Left ventricle myocardium inferior (tissue), 1 donor: ENCODE results near the gene RCN2. TPM values are rescaled to one million over a fixed set of nuclear protein-coding genes. Genes with fewer than 3 reads are reported as not detected.

Experiments
- DNase-seq: peaks from one replicate; pipeline ENCODE4 v3.0.0-alpha.2; 2020
- H3K27ac ChIP-seq: fragments of 200-600 bp; replicated peaks from 2 replicates; pipeline ENCODE4 v1.8.0; 2021
- H3K27me3 ChIP-seq: fragments of 200-600 bp; 2 replicates; pipeline ENCODE4 v1.8.0; 2021; ENCODE audit warnings: low read depth
- H3K36me3 ChIP-seq: fragments of 200-600 bp; 2 replicates; pipeline ENCODE4 v1.8.0; 2021
- H3K4me1 ChIP-seq: fragments of 200-600 bp; 2 replicates; pipeline ENCODE4 v1.8.0; 2021
- H3K4me3 ChIP-seq: fragments of 200-600 bp; 2 replicates; pipeline ENCODE4 v1.8.0; 2021; ENCODE audit warnings: mild to moderate bottlenecking, moderate library complexity
- H3K9me3 ChIP-seq: fragments of 200-600 bp; replicated peaks from 2 replicates; pipeline ENCODE4 v1.8.0; 2021
- intact Hi-C: fragments of 100-400 bp; cut with micrococcal nuclease; formaldehyde crosslinking; loops from one replicate; pipeline ENCODE4 v1.11.0; 2022
- total RNA-seq: library from RNA; stranded (reverse); fragmentation: NEBNext Ultra II Directional; extraction: Animal tissue kit (Norgen Biotek cat#: 25700); gene quantifications from one replicate; pipeline ENCODE4 v1.2.1, GENCODE V29; 2021
- TF ChIP-seq, protein P1 (sequence below): fragments of 200-600 bp; IDR thresholded peaks from 2 replicates; pipeline ENCODE4 v1.8.0; 2021; ENCODE audit warnings: antibody characterized with exemption, mild to moderate bottlenecking, borderline replicate concordance
- donor health status: DM: no; HTN: yes; CAD: no; lungs with severe emphysema.

Gene RCN2
- total RNA-seq, 1 donor from 2014 or later = 29.8 TPM

DNA sequence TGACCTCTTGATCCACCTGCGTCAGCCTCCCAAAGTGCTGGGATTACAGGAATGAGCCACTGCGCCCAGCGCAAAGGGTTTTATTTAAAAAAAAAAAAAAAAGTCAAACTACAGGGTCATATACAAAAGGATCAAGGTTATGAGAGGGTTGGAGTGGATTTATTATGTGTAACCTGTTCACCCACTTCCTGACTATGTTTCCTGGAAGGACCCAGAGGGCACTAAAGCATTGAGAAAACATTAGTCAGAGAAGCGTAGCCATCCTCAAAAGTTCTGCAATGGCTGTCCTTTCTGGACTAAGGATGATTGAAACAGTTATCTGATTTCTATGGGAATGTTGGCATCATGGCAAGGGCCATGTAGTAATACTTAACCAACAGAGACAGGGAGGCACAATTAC is 19.1 kb upstream of the RCN2 start:
- H3K27ac ChIP-seq = no peak overlapping the region
- DNase-seq = no peak
- intact Hi-C loops = no loop called here
- no peak overlapping the region for H3K4me3 ChIP-seq
- H3K9me3 ChIP-seq = no peaks in the 10 kb centered on the region
- no peaks in the 10 kb centered on the region for H3K4me1 ChIP-seq
- TF ChIP-seq, protein P1, sequence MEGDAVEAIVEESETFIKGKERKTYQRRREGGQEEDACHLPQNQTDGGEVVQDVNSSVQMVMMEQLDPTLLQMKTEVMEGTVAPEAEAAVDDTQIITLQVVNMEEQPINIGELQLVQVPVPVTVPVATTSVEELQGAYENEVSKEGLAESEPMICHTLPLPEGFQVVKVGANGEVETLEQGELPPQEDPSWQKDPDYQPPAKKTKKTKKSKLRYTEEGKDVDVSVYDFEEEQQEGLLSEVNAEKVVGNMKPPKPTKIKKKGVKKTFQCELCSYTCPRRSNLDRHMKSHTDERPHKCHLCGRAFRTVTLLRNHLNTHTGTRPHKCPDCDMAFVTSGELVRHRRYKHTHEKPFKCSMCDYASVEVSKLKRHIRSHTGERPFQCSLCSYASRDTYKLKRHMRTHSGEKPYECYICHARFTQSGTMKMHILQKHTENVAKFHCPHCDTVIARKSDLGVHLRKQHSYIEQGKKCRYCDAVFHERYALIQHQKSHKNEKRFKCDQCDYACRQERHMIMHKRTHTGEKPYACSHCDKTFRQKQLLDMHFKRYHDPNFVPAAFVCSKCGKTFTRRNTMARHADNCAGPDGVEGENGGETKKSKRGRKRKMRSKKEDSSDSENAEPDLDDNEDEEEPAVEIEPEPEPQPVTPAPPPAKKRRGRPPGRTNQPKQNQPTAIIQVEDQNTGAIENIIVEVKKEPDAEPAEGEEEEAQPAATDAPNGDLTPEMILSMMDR = no peak
- H3K36me3 ChIP-seq = no peaks in the 10 kb centered on the region
- peaks cover 7% of the 10 kb centered on the region for H3K27me3 ChIP-seq

DNA sequence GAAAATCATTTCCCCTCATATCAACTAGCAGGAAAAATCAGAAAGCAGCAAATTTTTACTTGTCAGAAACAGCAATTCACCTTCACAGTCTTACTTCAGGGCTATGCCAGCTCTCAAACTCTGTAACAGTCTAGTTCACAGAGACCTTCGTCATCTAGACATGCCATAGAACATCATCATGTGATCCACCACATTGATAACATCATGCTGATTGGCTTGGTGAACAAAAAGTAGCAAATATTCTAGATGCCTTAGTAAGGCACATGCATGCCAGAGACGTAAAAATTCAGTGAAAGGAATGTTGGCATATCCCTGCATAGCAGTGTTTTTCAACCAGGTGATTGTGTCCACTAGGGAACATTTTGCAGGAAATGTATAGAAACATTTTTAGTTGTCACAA is 17.8 kb upstream of the RCN2 start:
- peaks cover 13% of the 10 kb centered on the region for H3K27me3 ChIP-seq
- H3K27ac ChIP-seq = no peak overlapping the region
- no peaks in the 10 kb centered on the region for H3K36me3 ChIP-seq
- DNase-seq = no peak
- H3K9me3 ChIP-seq = no peaks in the 10 kb centered on the region
- H3K4me1 ChIP-seq = no peaks in the 10 kb centered on the region
- intact Hi-C loops = no loop called here
- no peak overlapping the region for H3K4me3 ChIP-seq
- TF ChIP-seq, protein P1 = no peak

DNA sequence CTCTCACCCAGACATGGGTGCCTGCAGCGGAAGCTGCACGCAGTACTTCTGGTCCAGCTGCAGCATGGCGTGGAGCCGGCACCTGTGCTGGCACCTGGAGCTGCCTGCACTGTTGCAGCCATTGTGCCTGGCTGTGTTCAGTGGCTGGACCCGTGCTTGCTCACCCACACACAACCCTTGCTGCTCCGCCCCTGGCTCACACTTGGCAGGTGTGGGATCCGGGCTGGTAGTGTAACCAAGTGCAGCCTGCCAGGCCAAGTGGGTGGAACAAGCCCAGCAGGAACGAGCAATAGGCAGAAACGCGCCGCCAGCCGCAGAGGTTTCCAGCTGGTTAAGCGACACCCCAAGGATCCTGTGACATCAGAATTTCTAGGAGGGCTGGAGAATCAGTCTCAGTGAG is 15.2 kb upstream of the RCN2 start:
- no peaks in the 10 kb centered on the region for H3K4me1 ChIP-seq
- no peak overlapping the region for H3K4me3 ChIP-seq
- no peaks in the 10 kb centered on the region for H3K36me3 ChIP-seq
- intact Hi-C loops = no loop called here
- no peak overlapping the region for H3K27ac ChIP-seq
- TF ChIP-seq, protein P1 = no peak
- H3K9me3 ChIP-seq = no peaks in the 10 kb centered on the region
- H3K27me3 ChIP-seq = peaks cover 13% of the 10 kb centered on the region
- DNase-seq = no peak

DNA sequence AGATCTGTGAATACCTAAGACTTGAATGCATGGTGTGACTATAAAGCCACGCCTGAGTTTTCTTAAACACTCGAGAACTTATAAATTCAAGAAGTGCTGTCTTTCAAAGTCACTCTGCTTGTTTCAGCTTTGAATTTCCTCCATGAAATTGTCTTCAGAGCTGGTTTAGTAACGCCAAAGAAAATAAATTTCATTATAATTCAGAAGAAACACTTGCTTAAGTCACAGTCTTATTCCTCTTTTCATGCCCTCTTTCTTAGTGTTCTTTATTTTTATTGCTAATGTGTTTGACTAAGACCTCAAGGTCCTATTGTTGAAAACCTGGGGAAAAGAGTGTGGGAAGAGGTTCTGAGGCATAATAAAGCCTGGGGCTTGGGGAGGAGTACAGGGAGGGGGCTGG is 3.3 kb upstream of the RCN2 start:
- DNase-seq = no peak
- intact Hi-C loops = no loop called here
- TF ChIP-seq, protein P1 = no peak
- H3K36me3 ChIP-seq = peaks cover 4% of the 10 kb centered on the region
- peaks cover 9% of the 10 kb centered on the region for H3K27me3 ChIP-seq
- no peak overlapping the region for H3K4me3 ChIP-seq
- no peak overlapping the region for H3K27ac ChIP-seq
- H3K9me3 ChIP-seq = no peaks in the 10 kb centered on the region
- peaks cover 20% of the 10 kb centered on the region for H3K4me1 ChIP-seq

DNA sequence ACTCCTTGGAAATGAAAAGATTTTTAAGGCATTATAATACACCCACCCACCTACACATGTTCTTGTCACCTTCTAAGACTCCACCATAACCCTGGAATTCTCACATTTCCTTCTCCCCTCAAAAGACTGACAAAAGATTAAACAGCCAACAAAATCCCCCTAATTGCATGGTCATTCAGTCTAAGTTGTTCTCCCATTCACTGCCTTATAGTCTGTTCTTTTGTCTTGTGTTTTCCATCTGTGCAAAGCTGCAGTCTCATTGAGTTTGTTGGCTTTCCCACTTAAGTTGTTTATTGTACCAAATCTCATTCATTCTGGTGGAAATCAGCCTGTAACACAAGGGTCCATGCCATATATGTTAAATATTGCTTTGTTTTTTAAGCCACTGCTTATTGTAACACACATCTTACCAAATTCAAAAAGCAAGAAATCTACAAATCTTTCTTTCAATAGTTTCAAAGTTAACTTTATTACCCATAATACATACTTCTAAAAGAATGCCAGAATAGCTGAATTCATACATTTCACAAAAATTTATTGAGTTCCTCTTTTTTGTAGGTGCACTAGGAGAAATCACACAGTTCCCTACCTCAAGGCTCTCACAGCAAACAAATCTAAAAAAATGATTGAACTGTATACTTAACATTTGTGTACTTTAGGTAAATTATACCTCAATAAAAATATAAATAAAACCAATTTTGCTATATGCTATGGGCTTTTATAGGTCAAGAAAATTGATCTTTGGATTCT is 2.4 kb upstream of the RCN2 start:
- H3K9me3 ChIP-seq = no peaks in the 10 kb centered on the region
- intact Hi-C loops = no loop called here
- DNase-seq = no peak
- no peak overlapping the region for H3K27ac ChIP-seq
- H3K36me3 ChIP-seq = peaks cover 13% of the 10 kb centered on the region
- H3K4me3 ChIP-seq = no peak overlapping the region
- TF ChIP-seq, protein P1 = no peak
- peaks cover under 1% of the 10 kb centered on the region for H3K27me3 ChIP-seq
- peaks cover 20% of the 10 kb centered on the region for H3K4me1 ChIP-seq
